ENCODE results near the gene TIMM13. TPM values are rescaled to one million over a fixed set of nuclear protein-coding genes. Genes with fewer than 3 reads are reported as not detected.
A peak's percentile ranks its signal among the peaks of the same experiment; 100 is the strongest.

The TIMM13 gene
- total and polyA plus RNA-seq, 10 of the 15 experiments (the other 5 are each of a cell fraction or from before 2014, with no cell fraction given) = 9.9 to 205 (median 63.6) TPM

- no peak for TF ChIP-seq ESRRA (IDR thresholded peaks at IDR 0.05; ENCODE audit: low read length)
- no peak for TF ChIP-seq ELK1 (IDR thresholded peaks at IDR 0.05; ENCODE audit: low read depth, low read length)
- no peak for TF ChIP-seq SREBF2 (IDR thresholded peaks at IDR 0.05; ENCODE audit: low read length)
- no peak for TF ChIP-seq NR2C1 (IDR thresholded peaks at IDR 0.05)
- TF ChIP-seq EED (IDR thresholded peaks at IDR 0.05; ENCODE audit: low read depth) = no peak
- TF ChIP-seq MYC (IDR thresholded peaks at IDR 0.05; ENCODE audit: insufficient read depth, insufficient read length, insufficient replicate concordance, low read length, severe bottlenecking) = no peak
- no peak for TF ChIP-seq KAT2A (conservative IDR thresholded peaks at IDR 0.05; ENCODE audit: control insufficient read depth, low read depth, low read length)
- no peak for TF ChIP-seq ZNF622 (IDR thresholded peaks at IDR 0.05)
- TF ChIP-seq NBN (IDR thresholded peaks at IDR 0.05) = no peak; the same call in 1 of the 2 replicates
- TF ChIP-seq POLR2A (IDR thresholded peaks at IDR 0.05; ENCODE audit: low read depth, low read length) = peak; percentile 74; the same call in 1 of the 2 replicates
- TF ChIP-seq SIN3A (IDR thresholded peaks at IDR 0.05; ENCODE audit: low read depth, low read length) = peak; percentile 61; the same call in 1 of the 2 replicates
- TF ChIP-seq CEBPZ (IDR thresholded peaks at IDR 0.05; ENCODE audit: low read depth, low read length) = no peak
Observed at GRCh38 chr19:2476451-2477140, 49.2 kb upstream of the TIMM13 start (continued).
